HL-60/S4 (cell line): ENCODE data around the gene GSTM4.

Experiments used
- in situ Hi-C: fragments of 300-500 bp; cut with MboI; formaldehyde crosslinking; loops from 2 replicates; pipeline ENCODE4 v1.14.3; 2022; ENCODE audit warnings: low sequenced_read_pairs

GSTM4 gene

DNA sequence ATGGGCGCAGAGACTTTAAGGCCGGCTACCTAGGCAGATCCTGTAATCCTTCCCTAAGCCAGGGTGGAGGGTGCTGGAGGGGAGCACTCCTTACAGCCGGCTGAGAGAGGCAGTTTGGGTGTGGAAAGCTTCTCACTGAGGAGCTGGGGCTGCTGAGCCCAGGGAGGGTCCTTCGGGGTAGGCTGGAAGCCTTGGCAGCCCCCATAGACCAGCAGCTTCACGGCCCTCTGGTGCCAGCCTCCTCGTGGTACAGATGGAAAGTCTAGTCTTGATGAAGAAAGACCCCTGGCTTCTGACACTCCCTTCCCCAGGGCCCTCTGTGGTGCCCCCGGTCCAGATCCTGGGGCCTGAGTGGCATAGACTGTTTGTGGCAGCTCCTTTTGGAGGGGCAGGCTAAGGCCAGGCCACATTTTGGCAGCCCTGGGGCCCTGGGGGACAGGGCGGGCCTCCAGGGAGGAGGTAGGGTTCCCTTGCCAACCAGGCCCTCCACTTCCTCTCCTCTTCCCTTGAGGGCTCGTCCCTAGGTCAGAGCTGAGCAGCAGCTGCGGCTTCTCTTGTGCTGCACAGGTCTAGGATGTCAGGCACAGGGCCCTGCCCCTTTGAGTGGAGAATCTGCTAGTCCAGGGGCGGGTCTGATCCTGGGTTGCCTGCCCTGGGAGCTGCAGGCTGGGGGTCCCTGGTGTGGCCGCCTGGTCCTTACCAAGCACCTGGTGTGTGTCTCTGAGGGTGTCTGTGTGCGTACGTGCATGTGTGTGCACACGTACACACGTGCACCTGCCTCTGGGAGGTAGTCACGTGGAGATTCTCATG is 31.5 kb upstream of the GSTM4 start:
- in situ Hi-C loops = loop anchor here (5.0 kb wide), 1 partner anchor 77 kb away; the partner anchor contains the start of gene GNAI3

DNA sequence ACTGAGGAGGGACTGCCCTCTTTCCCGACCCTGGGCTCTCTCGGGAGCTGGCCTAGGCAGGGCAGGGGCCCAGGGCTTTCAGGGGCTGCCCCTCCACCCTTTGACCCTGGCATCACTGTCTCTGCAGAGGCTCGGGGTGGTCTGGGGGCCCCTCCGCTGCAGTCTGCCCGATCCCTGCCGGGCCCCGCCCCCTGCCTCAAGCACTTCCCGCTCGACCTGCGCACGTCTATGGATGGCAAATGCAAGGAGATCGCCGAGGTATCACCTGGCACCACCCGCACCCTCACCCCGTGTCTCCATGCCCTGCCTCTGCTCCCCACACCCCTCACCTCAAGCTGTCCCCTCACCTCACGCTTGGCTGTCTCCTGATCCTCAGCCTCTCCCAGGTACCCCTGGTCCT is 30.7 kb upstream of the GSTM4 start:
- in situ Hi-C loops = no loop called here

GRCh38 chr1:109625601-109626560 is 30.0 kb upstream of the GSTM4 start:
- in situ Hi-C loops = no loop called here

- in situ Hi-C loops = no loop called here
These were observed 29.1 kb upstream of the GSTM4 start for GRCh38 chr1:109626682-109627408.

- in situ Hi-C loops = no loop called here
These were observed 28.1 kb upstream of the GSTM4 start for GRCh38 chr1:109627692-109628399.

- in situ Hi-C loops = no loop called here
These were observed 27.2 kb upstream of the GSTM4 start for GRCh38 chr1:109628540-109629321.

DNA sequence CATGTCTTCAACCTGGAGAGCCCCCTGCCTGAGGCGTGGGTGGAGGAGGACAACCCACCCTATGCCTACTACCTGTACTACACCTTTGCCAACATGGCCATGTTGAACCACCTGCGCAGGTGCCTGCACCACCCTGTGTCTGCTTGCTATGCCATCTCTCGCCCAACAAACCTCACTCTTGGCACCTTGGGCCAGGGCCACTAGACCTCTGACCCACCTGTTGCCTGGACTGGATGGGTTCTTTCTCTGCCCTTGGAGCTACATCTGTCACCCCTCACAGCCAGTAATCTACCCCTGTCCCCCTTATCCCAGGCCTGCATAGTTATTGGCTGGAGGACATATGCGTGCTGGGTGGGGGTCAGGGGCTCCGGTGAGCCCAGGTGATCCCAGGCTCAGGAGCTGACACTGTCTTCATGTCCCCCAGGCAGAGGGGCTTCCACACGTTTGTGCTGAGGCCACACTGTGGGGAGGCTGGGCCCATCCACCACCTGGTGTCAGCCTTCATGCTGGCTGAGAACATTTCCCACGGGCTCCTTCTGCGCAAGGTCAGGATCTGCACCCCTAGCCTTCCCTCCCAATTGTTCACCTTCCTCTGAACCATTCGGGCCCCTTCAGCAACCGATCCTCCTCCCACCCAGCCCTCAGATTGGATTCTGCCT is 26.4 kb upstream of the GSTM4 start:
- in situ Hi-C loops = no loop called here

- in situ Hi-C loops = no loop called here
These were observed 25.6 kb upstream of the GSTM4 start for GRCh38 chr1:109630081-109630897.

- in situ Hi-C loops = no loop called here
These were observed 24.9 kb upstream of the GSTM4 start for GRCh38 chr1:109630898-109631512.

DNA sequence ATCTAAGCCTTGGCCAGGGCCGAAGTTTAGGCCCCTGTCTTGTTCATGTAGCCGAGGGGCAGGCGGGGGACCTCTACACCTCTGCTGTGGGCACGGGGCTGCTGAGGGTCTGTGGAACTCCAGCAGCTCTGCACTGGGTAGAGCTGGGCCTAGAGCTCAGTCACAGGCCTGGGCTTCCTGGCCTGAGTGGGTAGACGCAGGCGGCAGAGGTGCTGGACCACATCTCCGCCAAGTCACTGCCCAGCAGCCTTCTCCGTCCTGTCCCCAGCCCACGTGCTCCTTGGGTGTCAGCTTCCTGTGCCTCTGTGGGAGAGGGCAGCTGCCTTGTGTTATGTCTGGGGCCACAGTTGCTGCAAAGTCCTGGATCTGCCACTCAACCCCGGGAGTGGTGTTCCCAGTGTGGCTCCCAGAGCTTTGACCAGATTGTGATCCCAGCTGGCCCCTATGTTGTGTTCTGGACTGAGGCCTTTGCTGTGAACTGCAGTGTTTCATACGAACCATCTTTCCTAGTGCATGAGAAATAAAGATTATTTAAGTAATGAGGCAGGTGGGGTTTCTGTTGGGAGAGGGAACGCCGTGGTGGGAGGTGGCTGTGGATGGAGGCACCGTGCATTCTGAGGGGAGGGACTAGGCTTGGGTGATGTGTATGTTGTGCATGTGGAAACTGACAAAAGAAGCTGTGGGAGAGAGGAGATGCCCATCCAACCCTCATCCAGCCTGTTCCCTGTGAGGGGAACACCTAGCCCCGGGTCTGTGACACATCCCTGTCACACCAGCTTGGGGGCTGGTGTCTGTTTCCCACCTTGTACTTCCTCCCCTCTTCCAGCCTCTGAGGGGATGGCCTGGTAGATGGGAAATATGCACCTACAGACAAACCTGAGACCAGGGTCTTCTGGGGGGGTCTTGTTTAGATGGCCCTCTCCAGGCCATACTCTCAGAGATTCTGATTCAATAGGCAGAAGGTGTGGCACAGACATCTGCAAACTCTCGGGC is 24.1 kb upstream of the GSTM4 start:
- in situ Hi-C loops = no loop called here

DNA sequence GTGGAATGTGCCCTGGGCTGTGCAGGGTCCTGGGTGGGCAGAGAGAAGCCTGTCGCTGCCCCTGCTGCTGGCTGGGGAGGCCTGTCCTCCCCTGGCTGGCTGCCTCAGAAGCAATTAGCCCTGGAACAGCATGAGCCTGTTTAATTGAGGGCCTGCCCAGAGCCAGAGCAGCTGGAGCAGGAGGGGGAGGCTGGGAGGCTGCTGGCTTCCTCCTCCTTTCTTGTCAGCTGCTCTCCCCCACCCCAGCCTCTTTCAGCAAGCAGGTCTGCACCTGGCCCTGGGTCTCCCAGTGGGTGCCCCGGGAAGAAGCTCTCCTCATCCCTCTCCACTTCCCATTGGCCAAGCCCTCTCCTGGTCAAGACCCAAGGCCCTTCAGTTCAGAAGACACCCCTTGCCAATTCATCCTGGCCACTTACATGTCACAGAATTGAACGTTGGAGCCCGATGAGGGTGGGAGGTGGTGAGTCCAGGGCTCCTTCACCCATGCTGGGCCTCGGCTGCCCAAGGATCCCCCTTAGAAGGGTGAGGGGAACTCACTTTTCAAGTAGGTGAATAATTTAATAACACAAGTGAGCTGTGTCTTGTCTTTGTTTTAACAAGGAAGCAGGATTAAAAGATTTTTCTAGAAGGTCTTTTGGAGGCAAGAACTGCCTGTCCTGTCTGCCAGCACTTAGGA is 23.1 kb upstream of the GSTM4 start:
- in situ Hi-C loops = no loop called here

- in situ Hi-C loops = no loop called here
These were observed 21.6 kb upstream of the GSTM4 start for GRCh38 chr1:109634292-109634691.

GRCh38 chr1:109634771-109635750 is 20.8 kb upstream of the GSTM4 start:
- in situ Hi-C loops = no loop called here

DNA sequence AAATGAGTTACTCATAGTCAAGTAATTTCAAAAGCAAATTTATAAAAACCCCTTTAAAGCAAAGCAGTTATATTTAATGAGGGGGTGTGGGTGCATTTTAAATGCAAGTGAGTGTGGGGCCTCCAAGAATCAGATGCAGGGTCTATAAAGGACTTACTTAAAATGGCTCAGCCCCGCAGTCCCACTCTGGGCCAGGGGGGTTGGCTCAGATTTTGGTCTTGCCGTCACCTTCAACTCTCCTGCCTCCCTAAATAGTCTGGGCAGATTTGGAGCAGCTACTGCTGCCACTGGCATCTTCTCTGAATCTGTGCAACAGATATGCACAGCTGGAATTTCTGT is 20.1 kb upstream of the GSTM4 start:
- in situ Hi-C loops = no loop called here
